ENCODE measurements around the gene THRB. TPM values are rescaled to one million over a fixed set of nuclear protein-coding genes. Genes with fewer than 3 reads are reported as not detected.
"Not testable (repeated sequence)": the region's sequence is repeated elsewhere in the genome, so short reads cannot be mapped to it uniquely, and the experiment has no call there.

THRB gene
- total RNA-seq, 4 donors from 2014 or later, result 9.8 to 52.4 (median 31.3) TPM

GRCh38 chr3:24096271-24096670, 398.4 kb downstream of the THRB start:
- in situ Hi-C loops (cut with MboI; ENCODE audit: low pct_ligation_motif_present in 1 of 4, low pct_unique_long_range_greater_than_20kb in 1 of 4, low sequenced_read_pairs in 3 of 4) (no loop called here), intact Hi-C loops (cut with DNase I; ENCODE audit: low total_unique reads) (no loop called here)
- no peak overlapping the region for H3K4me3 ChIP-seq
- no peaks in the 10 kb centered on the region for H3K9me3 ChIP-seq
- no peak for TF ChIP-seq CTCF (IDR thresholded peaks at IDR 0.05)
- no peak for TF ChIP-seq EP300 (IDR thresholded peaks at IDR 0.05; ENCODE audit: low read depth)
- no peaks in the 10 kb centered on the region for H3K4me1 ChIP-seq
- no peaks in the 10 kb centered on the region for H3K36me3 ChIP-seq
- 33 to 46% methylated on average over 1 of the region's 1 CpG for WGBS, 2 donors (ENCODE audit: low coverage in 1 of 2)
- no peak overlapping the region for H3K27ac ChIP-seq
- H3K27me3 ChIP-seq, result no peaks in the 10 kb centered on the region
- no peak for DNase-seq

GRCh38 chr3:24094818-24095217, 399.8 kb downstream of the THRB start:
- H3K4me3 ChIP-seq; H3K27ac ChIP-seq; H3K36me3 ChIP-seq; in situ Hi-C loops (cut with MboI; ENCODE audit: low pct_ligation_motif_present in 1 of 4, low pct_unique_long_range_greater_than_20kb in 1 of 4, low sequenced_read_pairs in 3 of 4); intact Hi-C loops (cut with DNase I; ENCODE audit: low total_unique reads); H3K4me1 ChIP-seq; H3K27me3 ChIP-seq; H3K9me3 ChIP-seq; DNase-seq: not testable (repeated sequence)
- 62% methylated on average over 16 of the region's 17 CpGs; no CpG with 5 or more reads in 1 of the 2 donors for WGBS, 2 donors (ENCODE audit: low coverage in 1 of 2)

- in situ Hi-C loops (cut with MboI; ENCODE audit: low pct_ligation_motif_present in 1 of 4, low pct_unique_long_range_greater_than_20kb in 1 of 4, low sequenced_read_pairs in 3 of 4), result no loop called here
- WGBS, 2 donors (ENCODE audit: low coverage in 1 of 2), result 61 to 70% methylated on average over 2 of the region's 2 CpGs
Observed at GRCh38 chr3:24088782-24089181, 405.9 kb downstream of the THRB start.

GRCh38 chr3:24087469-24087868, 407.2 kb downstream of the THRB start:
- no peaks in the 10 kb centered on the region for H3K9me3 ChIP-seq
- TF ChIP-seq POLR2A (IDR thresholded peaks at IDR 0.05), result no peak
- no peak for TF ChIP-seq POLR2AphosphoS5 (IDR thresholded peaks at IDR 0.05)
- DNase-seq, result no peak
- no peaks in the 10 kb centered on the region for H3K36me3 ChIP-seq
- no peak overlapping the region for H3K27ac ChIP-seq
- no peaks in the 10 kb centered on the region for H3K27me3 ChIP-seq
- H3K4me1 ChIP-seq, result peaks cover 0 to 13% (median 0%) of the 10 kb centered on the region in 4 donors
- intact Hi-C loops (cut with DNase I; ENCODE audit: low total_unique reads), result no loop called here
- no peak overlapping the region for H3K4me3 ChIP-seq
- WGBS, 2 donors (ENCODE audit: low coverage in 1 of 2), result 75 to 87% methylated on average over 3 of the region's 3 CpGs
- in situ Hi-C loops (cut with MboI; ENCODE audit: low pct_ligation_motif_present in 1 of 4, low pct_unique_long_range_greater_than_20kb in 1 of 4, low sequenced_read_pairs in 3 of 4), result no loop called here

More at GRCh38 chr3:24088782-24089181, 405.9 kb downstream of the THRB start:
- no peak for DNase-seq
- intact Hi-C loops (cut with DNase I; ENCODE audit: low total_unique reads), result no loop called here
- no peaks in the 10 kb centered on the region for H3K27me3 ChIP-seq
- no peak for TF ChIP-seq POLR2A (IDR thresholded peaks at IDR 0.05)
- no peak for TF ChIP-seq EP300 (IDR thresholded peaks at IDR 0.05; ENCODE audit: low read depth)
- TF ChIP-seq POLR2AphosphoS5 (IDR thresholded peaks at IDR 0.05), result no peak
- TF ChIP-seq CTCF (IDR thresholded peaks at IDR 0.05), result peak in 2 of 5 experiments; percentile 15 to 32
- H3K9me3 ChIP-seq, result no peaks in the 10 kb centered on the region
- H3K4me1 ChIP-seq, result peaks cover 0 to 13% (median 0%) of the 10 kb centered on the region in 4 donors
- H3K4me3 ChIP-seq, result no peak overlapping the region
- H3K27ac ChIP-seq, result no peak overlapping the region
- no peaks in the 10 kb centered on the region for H3K36me3 ChIP-seq

- intact Hi-C loops (cut with DNase I; ENCODE audit: low total_unique reads), result no loop called here
- no peak overlapping the region for H3K27ac ChIP-seq
- H3K9me3 ChIP-seq, result no peaks in the 10 kb centered on the region
- no peaks in the 10 kb centered on the region for H3K36me3 ChIP-seq
- in situ Hi-C loops (cut with MboI; ENCODE audit: low pct_ligation_motif_present in 1 of 4, low pct_unique_long_range_greater_than_20kb in 1 of 4, low sequenced_read_pairs in 3 of 4), result no loop called here
- H3K4me3 ChIP-seq, result no peak overlapping the region
- no peak for TF ChIP-seq CTCF (IDR thresholded peaks at IDR 0.05)
- 28 to 40% methylated on average over 2 of the region's 2 CpGs for WGBS, 2 donors (ENCODE audit: low coverage in 1 of 2)
- DNase-seq, result no peak
- peaks cover 0 to 13% (median 0%) of the 10 kb centered on the region in 4 donors for H3K4me1 ChIP-seq
- no peaks in the 10 kb centered on the region for H3K27me3 ChIP-seq
Observed at GRCh38 chr3:24086617-24087404, 407.8 kb downstream of the THRB start.
